Nephron progenitor cell (in vitro differentiated cells): ENCODE results near the gene RGS9.

Experiments
- DNase-seq: peaks from one replicate; pipeline ENCODE4 v3.0.0; 2021
- H3K27ac Mint-ChIP-seq: 2 replicates; pipeline ENCODE4 v1.8.0; 2021; ENCODE audit warnings: mild to moderate bottlenecking, moderate library complexity, mixed read lengths
- H3K27me3 Mint-ChIP-seq: 2 replicates; pipeline ENCODE4 v1.8.0; 2021; ENCODE audit warnings: mild to moderate bottlenecking, low read depth, mixed read lengths; ENCODE audit not compliant: poor library complexity
- H3K36me3 Mint-ChIP-seq: 2 replicates; pipeline ENCODE4 v1.8.0; 2021; ENCODE audit warnings: low read depth, mixed read lengths
- H3K4me1 Mint-ChIP-seq: 2 replicates; pipeline ENCODE4 v1.8.0; 2021; ENCODE audit warnings: mixed read lengths
- H3K4me3 Mint-ChIP-seq: 2 replicates; pipeline ENCODE4 v1.8.0; 2021; ENCODE audit warnings: mild to moderate bottlenecking, moderate library complexity, mixed read lengths
- H3K9me3 Mint-ChIP-seq: 2 replicates; pipeline ENCODE4 v1.8.0; 2021; ENCODE audit warnings: mild to moderate bottlenecking, moderate library complexity, mixed read lengths
- CTCF ChIP-seq: fragments of 200-600 bp; sonication (generic); IDR thresholded peaks from 2 replicates; pipeline ENCODE4 v1.5.0; 2021; ENCODE audit warnings: antibody characterized with exemption

Gene RGS9

GRCh38 chr17:65097110-65097509 lies 40.1 kb upstream of the RGS9 start:
- Mint-ChIP-seq H3K27ac (no peak overlapping the region), H3K9me3 (peaks cover 8% of the 10 kb centered on the region), H3K36me3 (no peaks in the 10 kb centered on the region), H3K27me3 (peaks cover 19% of the 10 kb centered on the region), H3K4me1 (peaks cover 5% of the 10 kb centered on the region), H3K4me3 (no peak overlapping the region)
- no peak for DNase-seq
- TF ChIP-seq CTCF: no peak

GRCh38 chr17:65099475-65099874 lies 37.7 kb upstream of the RGS9 start:
- Mint-ChIP-seq H3K27me3 (peaks cover 16% of the 10 kb centered on the region), H3K9me3 (peaks cover under 1% of the 10 kb centered on the region), H3K27ac (no peak overlapping the region), H3K4me3 (no peak overlapping the region), H3K36me3 (no peaks in the 10 kb centered on the region), H3K4me1 (peaks cover 5% of the 10 kb centered on the region)
- DNase-seq: no peak
- no peak for TF ChIP-seq CTCF

- no peak for DNase-seq
These were observed 37.2 kb upstream of the RGS9 start for GRCh38 chr17:65099941-65100315.

GRCh38 chr17:65100316-65101140 lies 36.6 kb upstream of the RGS9 start:
- peak; percentile 76 for TF ChIP-seq CTCF
- peaks cover 16% of the 10 kb centered on the region for H3K27me3 Mint-ChIP-seq
- H3K4me1 Mint-ChIP-seq: peaks cover 5% of the 10 kb centered on the region
- no peaks in the 10 kb centered on the region for H3K9me3 Mint-ChIP-seq
- DNase-seq: peak; percentile 91
- H3K27ac Mint-ChIP-seq: no peak overlapping the region
- H3K36me3 Mint-ChIP-seq: no peaks in the 10 kb centered on the region
- peak overlapping the region; percentile 76 for H3K4me3 Mint-ChIP-seq

More at GRCh38 chr17:65099941-65100315, 37.2 kb upstream of the RGS9 start:
- peaks cover 16% of the 10 kb centered on the region for H3K27me3 Mint-ChIP-seq
- TF ChIP-seq CTCF: no peak
- H3K4me1 Mint-ChIP-seq: peaks cover 5% of the 10 kb centered on the region
- H3K4me3 Mint-ChIP-seq: peak overlapping the region; percentile 61
- H3K9me3 Mint-ChIP-seq: no peaks in the 10 kb centered on the region
- H3K27ac Mint-ChIP-seq: no peak overlapping the region
- H3K36me3 Mint-ChIP-seq: no peaks in the 10 kb centered on the region

GRCh38 chr17:65101371-65101770 lies 35.8 kb upstream of the RGS9 start:
- peak overlapping the region; percentile 76 for H3K4me3 Mint-ChIP-seq
- TF ChIP-seq CTCF: no peak
- no peaks in the 10 kb centered on the region for H3K36me3 Mint-ChIP-seq
- H3K27me3 Mint-ChIP-seq: peaks cover 11% of the 10 kb centered on the region
- peaks cover 5% of the 10 kb centered on the region for H3K4me1 Mint-ChIP-seq
- no peak for DNase-seq
- no peak overlapping the region for H3K27ac Mint-ChIP-seq
- no peaks in the 10 kb centered on the region for H3K9me3 Mint-ChIP-seq

- H3K4me1 Mint-ChIP-seq: peaks cover 5% of the 10 kb centered on the region
- H3K36me3 Mint-ChIP-seq: no peaks in the 10 kb centered on the region
- H3K27me3 Mint-ChIP-seq: peaks cover 7% of the 10 kb centered on the region
- H3K4me3 Mint-ChIP-seq: no peak overlapping the region
- H3K27ac Mint-ChIP-seq: no peak overlapping the region
- no peak for TF ChIP-seq CTCF
- no peak for DNase-seq
- H3K9me3 Mint-ChIP-seq: no peaks in the 10 kb centered on the region
These were observed 34.9 kb upstream of the RGS9 start for GRCh38 chr17:65102235-65102634.
